Type B pancreatic cell (in vitro differentiated cells): Measurements from ENCODE around the gene ID1. TPM values are rescaled to one million over a fixed set of nuclear protein-coding genes. Genes with fewer than 3 reads are reported as not detected.

Experiments used
- DNase-seq: peaks from one replicate; pipeline ENCODE4 v3.0.0; 2021; ENCODE audit warnings: mixed read lengths; ENCODE audit not compliant: unreplicated experiment; ENCODE audit errors: extremely low spot score
- H3K27ac Mint-ChIP-seq: 2 replicates; pipeline ENCODE4 v1.8.0; 2021; ENCODE audit warnings: mild to moderate bottlenecking, mixed read lengths
- H3K27me3 Mint-ChIP-seq: 2 replicates; pipeline ENCODE4 v1.8.0; 2021; ENCODE audit warnings: mixed read lengths
- H3K36me3 Mint-ChIP-seq: 2 replicates; pipeline ENCODE4 v1.8.0; 2021; ENCODE audit warnings: mixed read lengths
- H3K4me1 Mint-ChIP-seq: one replicate; pipeline ENCODE4 v1.8.0; 2021; ENCODE audit warnings: mixed read lengths; ENCODE audit not compliant: unreplicated experiment
- H3K4me3 Mint-ChIP-seq: 2 replicates; pipeline ENCODE4 v1.8.0; 2021; ENCODE audit warnings: mild to moderate bottlenecking, mixed read lengths
- H3K9me3 Mint-ChIP-seq: 2 replicates; pipeline ENCODE4 v1.8.0; 2021; ENCODE audit warnings: mixed read lengths
- CTCF ChIP-seq: fragments of 200-600 bp; sonication (generic); conservative IDR thresholded peaks from 2 replicates; pipeline ENCODE4 v1.5.0; 2021; ENCODE audit warnings: antibody characterized with exemption, mild to moderate bottlenecking
- total RNA-seq: library from RNA; stranded (reverse); gene quantifications from 2 replicates; pipeline ENCODE4 v1.2.1, GENCODE V29; 2021; ENCODE audit warnings: low replicate concordance

The ID1 gene
- total RNA-seq, 1 donor from 2014 or later = 472 TPM

- H3K27ac Mint-ChIP-seq = peak overlapping the region; percentile 89
- TF ChIP-seq CTCF = no peak
- peak overlapping the region; percentile 83 for H3K4me3 Mint-ChIP-seq
- no peaks in the 10 kb centered on the region for H3K27me3 Mint-ChIP-seq
- no peak for DNase-seq
- H3K9me3 Mint-ChIP-seq = no peaks in the 10 kb centered on the region
- peaks cover 39% of the 10 kb centered on the region for H3K4me1 Mint-ChIP-seq
- H3K36me3 Mint-ChIP-seq = peaks cover 4% of the 10 kb centered on the region
These were observed 17.3 kb upstream of the ID1 start for GRCh38 chr20:31587545-31588389.

- no peaks in the 10 kb centered on the region for H3K36me3 Mint-ChIP-seq
- H3K4me1 Mint-ChIP-seq = peaks cover 53% of the 10 kb centered on the region
- H3K27me3 Mint-ChIP-seq = no peaks in the 10 kb centered on the region
- H3K4me3 Mint-ChIP-seq = no peak overlapping the region
- H3K27ac Mint-ChIP-seq = peak overlapping the region; percentile 79
- DNase-seq = no peak
- H3K9me3 Mint-ChIP-seq = no peaks in the 10 kb centered on the region
- no peak for TF ChIP-seq CTCF
These were observed 14.3 kb upstream of the ID1 start for GRCh38 chr20:31590717-31591225.

GRCh38 chr20:31593221-31594001 is 11.7 kb upstream of the ID1 start:
- peak; percentile 83 for DNase-seq
- peaks cover 49% of the 10 kb centered on the region for H3K4me1 Mint-ChIP-seq
- peak overlapping the region; percentile 85 for H3K27ac Mint-ChIP-seq
- H3K27me3 Mint-ChIP-seq = no peaks in the 10 kb centered on the region
- no peaks in the 10 kb centered on the region for H3K36me3 Mint-ChIP-seq
- H3K9me3 Mint-ChIP-seq = no peaks in the 10 kb centered on the region
- TF ChIP-seq CTCF = no peak
- peak overlapping the region; percentile 69 for H3K4me3 Mint-ChIP-seq

- H3K36me3 Mint-ChIP-seq = no peaks in the 10 kb centered on the region
- no peaks in the 10 kb centered on the region for H3K27me3 Mint-ChIP-seq
- DNase-seq = no peak
- no peaks in the 10 kb centered on the region for H3K9me3 Mint-ChIP-seq
- H3K4me3 Mint-ChIP-seq = peak overlapping the region; percentile 26
- H3K27ac Mint-ChIP-seq = peak overlapping the region; percentile 85
- TF ChIP-seq CTCF = no peak
- peaks cover 42% of the 10 kb centered on the region for H3K4me1 Mint-ChIP-seq
These were observed 11.0 kb upstream of the ID1 start for GRCh38 chr20:31594002-31594557.

GRCh38 chr20:31594558-31595379 is 10.3 kb upstream of the ID1 start:
- TF ChIP-seq CTCF = no peak
- H3K36me3 Mint-ChIP-seq = no peaks in the 10 kb centered on the region
- H3K9me3 Mint-ChIP-seq = no peaks in the 10 kb centered on the region
- peak; percentile 81 for DNase-seq
- peaks cover 37% of the 10 kb centered on the region for H3K4me1 Mint-ChIP-seq
- peak overlapping the region; percentile 26 for H3K4me3 Mint-ChIP-seq
- no peaks in the 10 kb centered on the region for H3K27me3 Mint-ChIP-seq
- peak overlapping the region; percentile 85 for H3K27ac Mint-ChIP-seq
